Ovary (tissue), 9 donors: ENCODE measurements around the gene KLF13. TPM values are rescaled to one million over a fixed set of nuclear protein-coding genes. Genes with fewer than 3 reads are reported as not detected.

Experiments used
- DNase-seq, 5 donors: peaks; one replicate each; pipeline ENCODE4 v3.0.0-alpha.2; 2019 to 2020
- H3K27ac ChIP-seq, 2 donors: fragments of 200-600 bp; one replicate each; pipeline versions ENCODE4 v1.5.1 to v1.8.0; 2019 to 2022
- H3K27me3 ChIP-seq: fragments of 200-600 bp; one replicate; pipeline ENCODE4 v1.8.0; 2022
- H3K36me3 ChIP-seq: fragments of 200-600 bp; sonication (generic); one replicate; pipeline ENCODE4 v1.5.1; 2019
- H3K4me1 ChIP-seq: one replicate; pipeline ENCODE4 v1.8.1; 2013; ENCODE audit warnings: mild to moderate bottlenecking, moderate library complexity; ENCODE audit not compliant: insufficient read depth
- H3K4me3 ChIP-seq: fragments of 200-600 bp; sonication (generic); one replicate; pipeline ENCODE4 v1.5.1; 2017
- H3K9me3 ChIP-seq, 2 donors: fragments of 200-600 bp in 1 of 2; sonication (generic) in 1 of 2; one replicate each; pipeline versions ENCODE4 v1.5.1 to v1.8.1; 2013 to 2019; ENCODE audit warnings: mild to moderate bottlenecking in 1 of 2, moderate library complexity in 1 of 2
- CTCF ChIP-seq, 3 donors: fragments of 450-650 bp in 2 of 3; fragments of 200-600 bp in 1 of 3; IDR thresholded peaks; one replicate each; pipeline versions ENCODE4 v1.5.1 to v1.8.0; 2016 to 2022; ENCODE audit warnings: antibody characterized with exemption in 3 of 3, mild to moderate bottlenecking in 1 of 3
- EP300 ChIP-seq: sonication (generic); formaldehyde crosslinking; IDR thresholded peaks from one replicate; pipeline ENCODE4 v1.6.1; 2017; ENCODE audit warnings: antibody characterized with exemption
- POLR2A ChIP-seq: fragments of 450-650 bp; IDR thresholded peaks from one replicate; pipeline ENCODE4 v1.6.1; 2017; ENCODE audit warnings: antibody characterized with exemption, mild to moderate bottlenecking, moderate library complexity
- WGBS, 3 donors: extraction: QIAGEN DNeasy Blood & Tissue Kit in 1 of 3; methylation state at CpG; one replicate each; pipeline versions ENCODE4 v1.1.5 to v1.1.7; 2013 to 2017; 5-methylcytosine and 5-hydroxymethylcytosine counted together
- intact Hi-C, 4 donors: fragments of 100-400 bp; cut with DNase I; formaldehyde crosslinking; loops; one replicate each; pipeline versions ENCODE4 v1.11.0 to v1.15.1; 2022 to 2023
- polyA plus RNA-seq, 2 donors: library from polyadenylated mRNA; stranded (reverse); fragments of 200-250 nt in 1 of 2; fragments of 350-450 nt in 1 of 2; fragmentation: Illumina TruSeq in 1 of 2; extraction: RNeasy Lipid Tissue Mini Kit (QIAGEN cat#74804) in 1 of 2; gene quantifications; one replicate each; pipeline ENCODE4 v1.2.3, GENCODE V29; 2013 to 2014
- total RNA-seq, 7 donors: library from RNA; depleted of rRNA in 2 of 7; stranded (reverse); fragments of >200 nt in 2 of 7; fragmentation: NEBNext Ultra II Directional in 3 of 7; extraction: Animal tissue kit (Norgen Biotek cat#: 25700) in 3 of 7; gene quantifications; one replicate each; pipeline versions ENCODE4 v1.1.0 to v1.2.4, GENCODE V29; 2016 to 2023
- donor health status: DM: no; HTN: no; CAD: no; lungs with moderate emphysema.
- donor health status: DM: no; HTN: no; CAD: no.
- donor health status: Bipolar disorder and iron deficiency.
- donor health status: DM: yes; HTN: yes; CAD: no.
- donor health status: DM: no; HTN: no; CAD: no.
- donor health status: DM: yes; HTN: yes; CAD: no.

Gene KLF13
- total and polyA plus RNA-seq, 9 donors: 14.8 to 58.2 (median 36.0) TPM

- Histone ChIP-seq H3K27ac (peak overlapping the region; percentile 96 to 97), H3K9me3 (no peaks in the 10 kb centered on the region), H3K4me1 (peaks cover 6% of the 10 kb centered on the region), H3K4me3 (peak overlapping the region; percentile 50), H3K27me3 (no peaks in the 10 kb centered on the region), H3K36me3 (no peaks in the 10 kb centered on the region)
- intact Hi-C loops: loop anchor here in 3 of 4 donors (2.0 to 10.0 kb wide), 4 partner anchors 42 to 162 kb away; no protein-coding TSS in a partner anchor
- peak; percentile 72 to 90 (median 88) for DNase-seq
- TF ChIP-seq EP300: no peak
- TF ChIP-seq CTCF (IDR thresholded peaks at IDR 0.05): no peak
- no peak for TF ChIP-seq POLR2A
- 0 to 1% (median 1%) methylated on average over 35 to 58 of the region's 58 CpGs for WGBS, 3 donors
Observed at GRCh38 chr15:31325595-31326155, 960 bp upstream of the KLF13 start.

GRCh38 chr15:31326875-31327668 is 437 bp downstream of the KLF13 start:
- Histone ChIP-seq H3K27me3 (no peaks in the 10 kb centered on the region), H3K4me3 (peak overlapping the region; percentile 50), H3K27ac (peak overlapping the region; percentile 95 to 97), H3K4me1 (peaks cover 10% of the 10 kb centered on the region), H3K36me3 (no peaks in the 10 kb centered on the region), H3K9me3 (no peaks in the 10 kb centered on the region)
- 0 to 1% (median 0%) methylated on average over 25 to 130 of the region's 130 CpGs for WGBS, 3 donors
- peak in 3 of 5 donors; percentile 49 to 84 (median 69) for DNase-seq
- TF ChIP-seq EP300 (no peak), CTCF (IDR thresholded peaks at IDR 0.05) (peak in 1 of 3 donors; percentile 23), POLR2A (peak; percentile 34)
- intact Hi-C loops: loop anchor here in 3 of 4 donors (2.0 to 10.0 kb wide), 4 partner anchors 40 to 160 kb away; no protein-coding TSS in a partner anchor

GRCh38 chr15:31327669-31328427 is 1.2 kb downstream of the KLF13 start:
- Histone ChIP-seq H3K36me3 (no peaks in the 10 kb centered on the region), H3K9me3 (no peaks in the 10 kb centered on the region), H3K4me3 (peak overlapping the region; percentile 50), H3K27ac (peak overlapping the region; percentile 95 to 97), H3K4me1 (peaks cover 15% of the 10 kb centered on the region), H3K27me3 (no peaks in the 10 kb centered on the region)
- peak; percentile 36 to 79 (median 73) for DNase-seq
- intact Hi-C loops: loop anchor here in 3 of 4 donors (2.0 to 10.0 kb wide), 4 partner anchors 39 to 159 kb away; no protein-coding TSS in a partner anchor
- 0 to 1% (median 1%) methylated on average over 68 to 105 of the region's 108 CpGs for WGBS, 3 donors
- peak; percentile 35 for TF ChIP-seq POLR2A
- TF ChIP-seq CTCF (IDR thresholded peaks at IDR 0.05): no peak

- Histone ChIP-seq H3K4me1 (peaks cover 17% of the 10 kb centered on the region), H3K27me3 (no peaks in the 10 kb centered on the region), H3K9me3 (no peaks in the 10 kb centered on the region), H3K27ac (peak overlapping the region; percentile 95 to 97), H3K36me3 (no peaks in the 10 kb centered on the region), H3K4me3 (peak overlapping the region; percentile 50)
- WGBS, 3 donors: 2 to 3% (median 3%) methylated on average over 35 of the region's 35 CpGs
- TF ChIP-seq CTCF (IDR thresholded peaks at IDR 0.05) (no peak), EP300 (no peak), POLR2A (no peak)
- no peak for DNase-seq
- intact Hi-C loops: loop anchor here in 3 of 4 donors (5.0 to 10.0 kb wide), 3 partner anchors 39 to 159 kb away; no protein-coding TSS in a partner anchor
Observed at GRCh38 chr15:31328428-31328968, 1.9 kb downstream of the KLF13 start.
